Measurements from ENCODE around the gene NKX2-1. TPM values are rescaled to one million over a fixed set of nuclear protein-coding genes. Genes with fewer than 3 reads are reported as not detected.

The NKX2-1 gene
- total RNA-seq, 2 experiments from 2014 or later: not detected

- no peaks in the 10 kb centered on the region for H3K4me1 Mint-ChIP-seq (ENCODE audit: low read depth)
- peaks cover 0 to 45% of the 10 kb centered on the region in 2 experiments for H3K9me3 ChIP-seq (ENCODE audit: control insufficient read depth in 1 of 2, insufficient read depth in 1 of 2, low read length in 2 of 2)
- peaks cover 77% of the 10 kb centered on the region for H3K27me3 Mint-ChIP-seq
- no peak overlapping the region for H3K27ac ChIP-seq (ENCODE audit: low read depth in 1 of 2, low read length in 2 of 2)
- intact Hi-C loops (cut with DNase I, micrococcal nuclease): no loop called here
- H3K4me1 ChIP-seq (ENCODE audit: insufficient read depth, low read length): no peaks in the 10 kb centered on the region
- no peak overlapping the region for H3K4me3 ChIP-seq (ENCODE audit: low read length)
- H3K27ac Mint-ChIP-seq: no peak overlapping the region
- TF ChIP-seq CTCF (IDR thresholded peaks at IDR 0.05): no peak
- ATAC-seq (ENCODE audit: poor library complexity) (no peak), DNase-seq (no peak)
- no peak overlapping the region for H3K4me3 Mint-ChIP-seq
- POLR2A ChIA-PET: no interaction called here
- CTCF ChIA-PET: no interaction called here
- no peaks in the 10 kb centered on the region for H3K36me3 Mint-ChIP-seq (ENCODE audit: low read depth)
- peaks cover 65 to 86% of the 10 kb centered on the region in 2 experiments for H3K27me3 ChIP-seq (ENCODE audit: control insufficient read depth in 1 of 2, insufficient read depth in 2 of 2, low read length in 2 of 2)
- H3K9me3 Mint-ChIP-seq: no peaks in the 10 kb centered on the region
- H3K36me3 ChIP-seq (ENCODE audit: insufficient read depth, low read length): no peaks in the 10 kb centered on the region
These were observed 6.4 kb downstream of the NKX2-1 start for GRCh38 chr14:36513451-36514277.

GRCh38 chr14:36513012-36513420 is 7.0 kb downstream of the NKX2-1 start:
- Histone ChIP-seq H3K36me3 (ENCODE audit: insufficient read depth, low read length) (no peaks in the 10 kb centered on the region), H3K4me1 (ENCODE audit: insufficient read depth, low read length) (no peaks in the 10 kb centered on the region), H3K9me3 (ENCODE audit: control insufficient read depth in 1 of 2, insufficient read depth in 1 of 2, low read length in 2 of 2) (peaks cover 0 to 46% of the 10 kb centered on the region in 2 experiments), H3K27me3 (ENCODE audit: control insufficient read depth in 1 of 2, insufficient read depth in 2 of 2, low read length in 2 of 2) (peaks cover 69 to 84% of the 10 kb centered on the region in 2 experiments), H3K27ac (ENCODE audit: low read depth in 1 of 2, low read length in 2 of 2) (no peak overlapping the region), H3K4me3 (ENCODE audit: low read length) (no peak overlapping the region)
- no peak for TF ChIP-seq CTCF (IDR thresholded peaks at IDR 0.05)
- Mint-ChIP-seq H3K4me3 (no peak overlapping the region), H3K9me3 (no peaks in the 10 kb centered on the region), H3K27me3 (peaks cover 79% of the 10 kb centered on the region), H3K4me1 (ENCODE audit: low read depth) (no peaks in the 10 kb centered on the region), H3K36me3 (ENCODE audit: low read depth) (no peaks in the 10 kb centered on the region), H3K27ac (no peak overlapping the region)
- intact Hi-C loops (cut with DNase I, micrococcal nuclease): no loop called here
- ChIA-PET CTCF (no interaction called here), POLR2A (no interaction called here)
- DNase-seq: no peak
- ATAC-seq (ENCODE audit: poor library complexity): no peak

GRCh38 chr14:36512585-36513003 is 7.4 kb downstream of the NKX2-1 start:
- Histone ChIP-seq H3K27ac (ENCODE audit: low read depth in 1 of 2, low read length in 2 of 2) (no peak overlapping the region), H3K4me3 (ENCODE audit: low read length) (no peak overlapping the region), H3K27me3 (ENCODE audit: control insufficient read depth in 1 of 2, insufficient read depth in 2 of 2, low read length in 2 of 2) (peaks cover 70 to 88% of the 10 kb centered on the region in 2 experiments), H3K9me3 (ENCODE audit: control insufficient read depth in 1 of 2, insufficient read depth in 1 of 2, low read length in 2 of 2) (peaks cover 0 to 47% of the 10 kb centered on the region in 2 experiments), H3K36me3 (ENCODE audit: insufficient read depth, low read length) (no peaks in the 10 kb centered on the region), H3K4me1 (ENCODE audit: insufficient read depth, low read length) (no peaks in the 10 kb centered on the region)
- Mint-ChIP-seq H3K27ac (no peak overlapping the region), H3K4me3 (no peak overlapping the region), H3K36me3 (ENCODE audit: low read depth) (no peaks in the 10 kb centered on the region), H3K27me3 (peaks cover 83% of the 10 kb centered on the region), H3K4me1 (ENCODE audit: low read depth) (no peaks in the 10 kb centered on the region), H3K9me3 (peaks cover 4% of the 10 kb centered on the region)
- DNase-seq (no peak), ATAC-seq (ENCODE audit: poor library complexity) (no peak)
- no peak for TF ChIP-seq CTCF (IDR thresholded peaks at IDR 0.05)
- POLR2A ChIA-PET: no interaction called here
- intact Hi-C loops (cut with DNase I, micrococcal nuclease): no loop called here
- CTCF ChIA-PET: no interaction called here
